DOHH2 (cell line): ENCODE measurements around the gene ABCA3.

Experiments
- CTCF ChIP-seq: fragments of 200-600 bp; sonication (generic); IDR thresholded peaks from one replicate; pipeline ENCODE4 v1.5.1; 2014; ENCODE audit warnings: antibody characterized with exemption, mild to moderate bottlenecking, low read depth, low read length; ENCODE audit not compliant: poor library complexity, severe bottlenecking
- EZH2phosphoT487 ChIP-seq: fragments of 200-600 bp; sonication (generic); IDR thresholded peaks from 2 replicates; pipeline ENCODE4 v1.6.1; 2017; ENCODE audit warnings: borderline replicate concordance, mild to moderate bottlenecking, antibody characterized with exemption, low read length, moderate library complexity, mixed read lengths

- TF ChIP-seq CTCF (no peak), EZH2phosphoT487 (no peak)
Measured at GRCh38 chr16:2287916-2288547, 52.5 kb downstream of the ABCA3 start.
